Measurements from ENCODE around the gene GRM7.

Gene GRM7

DNA sequence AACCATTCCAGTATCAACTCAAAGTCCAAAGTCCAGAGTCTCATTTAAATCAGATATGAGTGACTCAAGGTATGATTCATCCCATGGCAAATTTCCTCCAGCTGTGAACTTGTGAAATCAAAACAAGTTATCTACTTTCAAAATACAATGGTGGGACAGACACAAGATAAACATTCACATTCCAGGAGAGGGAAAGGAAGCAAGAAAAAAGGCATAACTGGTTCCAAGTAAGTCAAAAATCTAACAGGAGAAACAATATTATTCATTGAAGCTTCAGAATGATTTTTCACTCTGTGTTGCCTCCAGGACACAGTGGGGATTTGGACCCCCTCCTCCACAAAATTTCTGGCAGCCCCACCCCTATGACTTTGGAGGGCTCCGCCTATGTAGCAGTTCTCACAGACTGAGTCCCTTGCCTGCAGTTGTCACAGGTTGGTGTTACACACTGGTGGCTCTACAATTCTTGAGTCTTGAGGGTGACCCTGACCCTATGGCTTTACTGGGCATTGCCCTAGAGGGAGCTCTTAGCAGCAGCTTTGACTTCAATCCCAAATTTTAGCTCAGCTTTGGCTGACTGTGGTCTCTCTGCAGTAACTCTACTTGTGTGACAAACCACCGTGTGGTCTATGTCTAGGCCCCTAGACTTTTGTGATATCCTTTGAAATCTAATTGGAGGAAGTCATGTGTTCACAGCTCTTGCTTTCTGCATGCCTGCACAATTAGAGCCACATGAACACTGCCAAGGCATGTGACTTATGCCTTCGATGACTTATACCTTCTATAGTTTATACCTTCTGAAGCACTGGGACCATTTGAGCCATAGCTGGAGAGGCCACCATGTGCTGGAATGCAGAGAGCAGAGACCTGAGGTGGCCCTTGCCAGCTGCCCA lies 644.2 kb downstream of the GRM7 start:
- DNase-seq (ENCODE audit: low spot score): no peak

DNA sequence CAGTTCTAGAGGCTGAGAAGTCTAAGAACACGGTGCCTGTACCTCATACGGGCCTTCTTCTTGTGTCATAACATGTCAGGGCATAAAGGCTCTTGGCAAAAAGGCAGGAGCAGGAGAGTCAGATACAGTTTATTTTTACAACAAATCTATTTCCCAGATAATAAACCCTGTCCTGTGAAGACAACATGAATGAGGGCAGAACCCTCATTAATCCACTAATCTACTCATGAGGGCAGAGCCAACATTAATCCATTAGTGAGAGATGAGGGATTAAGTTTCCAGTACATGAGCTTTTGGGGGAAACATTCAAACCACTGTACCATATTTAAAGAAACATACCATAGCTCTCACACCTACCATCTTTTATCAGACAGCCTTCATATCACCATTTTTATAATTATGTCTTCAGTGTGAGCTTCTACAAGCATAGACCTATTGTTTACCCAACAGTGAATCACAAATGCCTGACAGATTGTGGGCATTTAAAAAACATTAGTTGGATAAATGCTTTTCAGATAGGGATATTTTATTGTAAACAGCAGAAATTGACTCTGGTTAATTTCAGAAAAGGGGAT lies 645.8 kb downstream of the GRM7 start:
- DNase-seq (ENCODE audit: low spot score): no peak

DNA sequence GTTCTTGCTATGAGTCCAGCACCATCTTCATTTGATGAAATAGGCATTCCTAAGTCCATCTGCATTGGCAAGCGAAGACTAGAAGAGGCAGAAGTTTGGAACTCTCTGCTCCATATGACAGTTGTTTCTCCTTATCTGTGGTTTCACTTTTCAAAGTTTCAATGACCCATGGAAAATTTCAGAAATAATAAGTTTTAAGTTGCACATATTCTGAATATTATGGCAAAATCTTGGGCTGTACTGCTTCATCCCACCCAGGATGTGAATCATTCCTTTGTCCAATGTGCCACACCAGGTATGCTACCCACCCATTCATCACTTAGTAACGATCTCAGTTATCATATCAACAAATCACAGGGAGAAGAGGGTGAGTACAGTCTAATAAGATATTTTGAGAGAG lies 647.9 kb downstream of the GRM7 start:
- DNase-seq (ENCODE audit: low spot score): no peak

DNA sequence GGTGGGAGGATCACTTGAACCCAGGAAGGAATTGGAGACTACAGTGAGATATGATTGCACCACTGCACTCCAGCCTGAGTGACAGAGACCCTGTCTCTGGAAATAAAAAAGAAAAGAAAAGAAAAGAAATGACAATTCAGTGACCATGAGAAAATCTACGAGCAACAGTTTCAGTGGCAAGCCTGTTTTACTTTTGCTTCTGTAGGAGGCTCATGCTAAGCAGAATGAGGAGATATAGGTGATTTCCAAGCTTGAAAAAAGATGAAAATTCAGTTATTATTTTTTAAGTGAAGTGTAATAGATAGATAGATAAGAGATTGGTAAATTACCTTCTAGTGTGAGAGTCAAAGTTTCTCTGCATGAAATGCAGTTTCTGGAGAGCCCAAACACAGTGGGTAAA lies 651.1 kb downstream of the GRM7 start:
- no peak for DNase-seq (ENCODE audit: low spot score)

DNA sequence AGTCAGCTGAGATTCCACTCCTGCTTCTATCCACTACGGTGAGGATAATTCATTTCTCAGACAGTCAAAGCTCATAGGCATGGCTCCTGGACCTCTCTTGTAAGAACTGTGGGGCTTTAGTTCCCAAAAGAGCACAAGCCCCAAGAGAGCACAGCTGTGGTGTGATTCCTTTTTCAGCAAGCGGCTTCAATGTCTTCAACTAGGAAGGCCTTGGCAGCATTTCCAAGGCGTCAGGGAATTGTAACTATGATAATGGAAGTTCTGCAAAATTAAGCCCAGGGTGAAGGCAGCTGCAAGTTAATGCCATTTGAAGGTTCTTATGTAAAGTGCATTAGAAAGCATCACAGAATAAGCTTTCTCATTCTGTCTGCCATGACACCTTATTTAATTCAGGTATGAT lies 657.1 kb downstream of the GRM7 start:
- no peak for DNase-seq (ENCODE audit: low spot score)

DNA sequence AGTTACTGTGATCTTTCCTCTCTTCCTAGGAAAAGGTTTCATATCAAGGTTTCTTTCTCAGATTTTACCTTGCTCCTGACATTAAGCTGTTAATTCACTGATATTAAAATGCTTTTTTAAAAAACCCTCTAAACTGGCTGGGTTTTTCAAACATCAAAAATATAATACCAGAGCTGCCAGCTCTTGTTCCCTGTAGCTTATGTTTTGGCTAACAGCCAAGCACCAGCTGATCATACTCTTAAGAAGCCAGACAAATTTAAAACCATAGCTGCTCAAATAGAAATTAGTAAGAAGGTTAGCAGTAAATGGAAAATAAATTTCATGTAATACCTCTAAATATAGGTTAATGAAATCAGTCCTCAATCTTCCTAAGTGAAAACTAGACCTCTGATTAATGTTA lies 657.5 kb downstream of the GRM7 start:
- DNase-seq (ENCODE audit: low spot score): no peak

DNA sequence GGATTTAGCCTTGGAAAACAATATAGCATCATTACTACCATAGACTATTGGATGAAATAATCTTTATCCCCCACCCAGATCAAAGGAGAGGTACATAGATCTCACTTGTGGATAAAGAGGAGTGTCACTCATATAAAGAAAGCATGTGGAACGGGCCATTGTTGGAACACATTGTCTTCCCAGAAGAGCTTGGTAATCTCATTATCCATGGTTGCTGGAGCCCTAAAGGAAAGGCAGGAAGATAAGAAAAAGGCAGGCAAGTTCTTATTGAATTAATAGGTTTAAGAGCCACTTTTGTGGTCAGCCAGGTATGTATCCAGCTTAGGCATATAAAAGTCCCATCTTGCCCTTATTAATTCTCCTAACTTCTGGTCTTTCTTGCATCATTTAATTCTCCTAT lies 659.1 kb downstream of the GRM7 start:
- no peak for DNase-seq (ENCODE audit: low spot score)

DNA sequence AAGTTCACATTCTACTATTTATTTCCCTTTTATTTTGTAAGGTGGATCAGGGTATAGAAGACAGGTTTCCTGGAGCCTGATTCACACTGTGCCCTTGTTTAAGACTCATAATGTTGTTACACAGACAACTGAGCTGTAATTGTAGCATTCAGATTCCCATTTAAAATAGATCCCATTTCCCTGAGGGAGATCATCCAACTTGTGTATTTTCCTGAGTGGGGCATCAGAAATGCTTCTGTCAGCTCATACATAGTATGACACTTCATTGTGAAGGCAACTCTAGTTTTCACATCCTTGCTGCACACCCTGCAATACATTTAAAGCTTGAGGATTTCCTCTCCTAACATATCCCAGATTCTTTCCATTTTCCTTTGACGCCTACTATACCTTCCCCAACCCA lies 659.7 kb downstream of the GRM7 start:
- no peak for DNase-seq (ENCODE audit: low spot score)

DNA sequence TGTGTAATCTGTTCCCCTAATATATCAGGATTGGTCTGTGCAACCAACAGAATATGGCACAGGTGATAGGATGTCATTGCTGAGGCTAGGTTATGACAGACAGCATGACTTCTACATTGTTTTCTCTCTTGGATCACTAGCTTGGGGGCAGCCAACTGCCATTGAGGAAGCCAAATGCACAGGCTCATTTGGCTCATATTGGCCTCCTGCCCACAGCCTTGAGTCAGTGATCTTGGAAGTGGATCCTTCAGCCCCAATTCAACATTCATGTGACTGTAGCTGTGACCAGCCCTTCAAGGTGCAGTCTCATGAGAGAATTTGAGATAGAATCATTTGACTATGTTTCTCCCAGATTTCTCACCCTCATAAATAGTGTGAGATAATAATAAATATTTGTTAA lies 675.6 kb downstream of the GRM7 start:
- no peak for DNase-seq (ENCODE audit: low spot score)

DNA sequence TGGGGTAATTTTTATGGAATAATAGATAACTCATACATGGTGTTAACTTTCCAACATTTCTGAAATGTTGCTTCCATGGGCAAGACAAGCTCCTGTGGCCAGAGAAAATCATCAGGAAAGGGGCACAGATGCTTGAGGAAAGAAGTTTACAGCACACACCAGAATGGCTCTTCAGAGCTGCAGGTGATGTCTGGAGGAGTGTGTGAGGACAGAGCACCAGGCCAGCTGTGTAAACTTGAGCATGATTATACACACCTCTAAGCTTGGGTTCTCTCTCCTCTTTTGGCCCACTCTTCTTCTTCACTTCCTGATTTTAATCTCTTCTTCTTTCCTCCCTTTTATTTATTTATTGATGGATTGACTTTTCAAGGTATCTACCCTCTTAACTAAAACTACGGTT lies 676.0 kb downstream of the GRM7 start:
- no peak for DNase-seq (ENCODE audit: low spot score)

DNA sequence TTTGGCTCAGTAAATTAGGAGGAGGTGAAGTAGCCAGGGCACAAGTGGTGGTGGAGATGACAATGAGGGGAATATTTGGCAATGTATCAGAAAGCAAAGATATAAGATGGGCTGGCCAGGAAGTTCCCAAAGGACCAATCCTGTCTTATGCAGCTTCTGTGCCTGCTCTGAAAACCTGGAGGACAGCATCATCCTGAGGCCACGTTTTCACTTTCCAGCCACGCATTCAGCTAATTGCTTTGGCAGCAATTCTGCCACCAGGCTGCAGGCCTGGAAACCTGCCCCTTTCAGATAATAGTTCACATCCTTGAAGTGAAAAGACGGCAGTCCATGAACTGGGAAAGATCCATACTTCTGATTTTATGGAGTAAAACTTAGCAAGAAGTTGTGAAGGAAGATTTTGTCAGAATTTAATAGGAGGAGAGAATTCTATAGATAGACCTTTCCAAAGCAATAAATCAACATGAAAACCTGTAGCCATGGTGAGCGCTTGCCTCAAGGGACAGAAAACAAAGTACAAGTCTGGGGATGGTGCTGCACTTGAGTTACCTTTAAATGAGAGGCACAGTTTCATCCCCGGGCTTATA lies 682.5 kb downstream of the GRM7 start:
- no peak for DNase-seq (ENCODE audit: low spot score)

DNA sequence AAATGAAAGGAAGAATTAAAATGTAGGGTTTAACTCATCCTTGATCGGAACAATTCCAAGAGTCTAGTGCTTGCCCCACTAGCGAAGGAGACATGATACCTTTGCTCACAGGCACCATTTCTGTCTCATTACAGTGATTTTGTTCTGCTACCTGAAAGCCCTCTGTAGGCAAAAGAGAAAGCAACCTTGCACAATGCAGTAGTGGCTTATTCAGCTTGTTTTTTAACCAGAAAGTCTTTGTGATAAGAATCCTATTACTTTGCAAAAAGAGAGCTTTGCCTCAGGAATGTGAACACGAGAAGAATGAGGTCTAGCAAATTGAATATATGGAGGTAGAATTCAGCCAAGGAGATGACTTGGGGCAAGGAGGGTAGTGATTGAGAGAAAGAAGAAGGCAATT lies 684.4 kb downstream of the GRM7 start:
- no peak for DNase-seq (ENCODE audit: low spot score)

DNA sequence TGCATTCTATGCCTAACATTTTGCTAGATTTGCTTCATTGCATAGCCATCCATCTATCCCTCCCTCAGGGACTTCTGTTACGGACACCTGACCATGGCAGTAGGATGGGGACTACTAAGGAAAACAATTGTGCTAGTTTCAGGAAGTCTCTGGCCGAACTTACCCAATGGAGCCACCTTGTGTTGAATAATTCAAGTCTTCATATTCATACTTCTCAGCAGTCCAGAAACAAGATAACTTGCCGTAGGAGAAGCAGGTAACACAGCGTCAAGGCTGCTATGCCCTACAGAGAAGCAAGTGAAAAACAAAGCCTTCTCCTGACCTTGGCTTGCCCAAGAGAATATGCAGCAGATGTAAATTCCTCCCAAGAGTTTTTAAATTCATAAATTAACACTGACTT lies 685.3 kb downstream of the GRM7 start:
- no peak for DNase-seq (ENCODE audit: low spot score)

DNA sequence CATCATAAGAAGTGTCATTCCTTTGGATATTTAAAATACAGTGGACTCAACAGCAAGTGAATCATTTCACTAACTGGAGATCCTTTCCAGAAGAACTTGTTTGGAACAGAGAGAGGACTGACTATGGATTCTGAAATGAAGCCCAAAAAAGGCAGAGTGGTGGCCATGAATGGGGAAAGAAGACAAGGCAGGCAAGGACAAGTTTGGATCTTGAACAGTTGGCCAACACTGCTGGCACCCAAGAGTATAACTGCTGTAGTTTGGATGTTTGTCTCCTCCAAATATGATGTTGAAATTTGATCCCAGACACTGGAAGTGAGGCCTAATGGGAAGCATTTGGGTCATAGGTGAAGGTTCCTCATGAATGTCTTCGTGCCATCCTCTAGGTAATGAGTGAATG lies 686.9 kb downstream of the GRM7 start:
- DNase-seq (ENCODE audit: low spot score): no peak

DNA sequence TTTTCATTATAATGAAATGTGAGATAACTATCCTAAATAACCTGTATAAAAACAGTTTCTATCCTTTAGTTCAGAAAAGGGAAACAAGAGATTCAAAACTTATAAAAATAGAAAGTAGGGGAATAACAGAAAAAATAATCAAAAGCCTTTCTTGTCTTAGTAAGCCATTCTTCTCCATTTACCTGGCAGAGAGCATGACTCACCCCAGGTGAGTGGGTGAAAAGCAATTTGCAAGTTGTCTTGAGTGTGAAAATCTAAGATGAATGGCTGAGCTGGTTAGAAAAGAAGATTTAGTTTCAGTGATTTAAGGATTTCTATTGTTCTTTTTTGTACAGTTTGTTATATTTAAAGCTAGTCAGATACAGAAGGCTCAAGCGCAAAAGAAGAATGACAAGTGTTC lies 702.0 kb downstream of the GRM7 start:
- DNase-seq (ENCODE audit: low spot score): no peak

DNA sequence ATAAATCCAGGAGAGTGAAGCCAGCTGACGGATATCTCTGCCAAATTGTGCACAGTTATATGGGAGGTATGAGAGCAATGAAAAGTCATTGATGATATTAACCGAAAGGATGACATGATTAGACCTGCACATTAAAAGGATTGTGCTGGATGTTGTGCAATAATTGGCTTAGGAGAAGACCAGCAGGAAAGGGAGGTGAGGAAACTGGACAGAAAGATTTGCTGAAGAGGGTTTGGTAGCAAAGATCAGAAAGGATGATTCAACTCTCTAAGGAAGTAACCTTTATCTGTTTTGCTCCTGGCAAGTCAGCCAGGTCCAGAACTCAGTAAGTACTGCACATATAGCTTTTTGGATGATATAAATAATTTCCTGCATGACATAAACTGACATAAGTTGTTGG lies 704.7 kb downstream of the GRM7 start:
- DNase-seq (ENCODE audit: low spot score): no peak

DNA sequence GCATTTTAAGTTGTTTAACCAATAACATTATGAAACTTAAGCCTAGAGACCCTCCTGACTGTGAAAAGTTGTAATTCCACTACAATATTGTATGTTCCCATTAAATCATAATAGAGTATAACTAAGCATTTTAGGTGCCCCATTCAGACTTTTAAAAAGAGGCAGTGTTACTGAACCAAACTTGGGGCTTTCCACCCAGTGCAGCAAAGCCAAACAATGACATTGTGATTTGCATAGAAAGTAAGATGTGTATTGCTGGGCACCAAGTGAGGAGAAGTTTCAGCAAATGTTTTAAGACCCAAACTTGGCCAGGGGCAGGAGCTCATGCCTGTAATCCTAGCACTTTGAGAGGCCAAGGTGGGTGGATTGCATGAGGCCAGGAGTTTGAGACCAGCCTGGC lies 706.2 kb downstream of the GRM7 start:
- no peak for DNase-seq (ENCODE audit: low spot score)

DNA sequence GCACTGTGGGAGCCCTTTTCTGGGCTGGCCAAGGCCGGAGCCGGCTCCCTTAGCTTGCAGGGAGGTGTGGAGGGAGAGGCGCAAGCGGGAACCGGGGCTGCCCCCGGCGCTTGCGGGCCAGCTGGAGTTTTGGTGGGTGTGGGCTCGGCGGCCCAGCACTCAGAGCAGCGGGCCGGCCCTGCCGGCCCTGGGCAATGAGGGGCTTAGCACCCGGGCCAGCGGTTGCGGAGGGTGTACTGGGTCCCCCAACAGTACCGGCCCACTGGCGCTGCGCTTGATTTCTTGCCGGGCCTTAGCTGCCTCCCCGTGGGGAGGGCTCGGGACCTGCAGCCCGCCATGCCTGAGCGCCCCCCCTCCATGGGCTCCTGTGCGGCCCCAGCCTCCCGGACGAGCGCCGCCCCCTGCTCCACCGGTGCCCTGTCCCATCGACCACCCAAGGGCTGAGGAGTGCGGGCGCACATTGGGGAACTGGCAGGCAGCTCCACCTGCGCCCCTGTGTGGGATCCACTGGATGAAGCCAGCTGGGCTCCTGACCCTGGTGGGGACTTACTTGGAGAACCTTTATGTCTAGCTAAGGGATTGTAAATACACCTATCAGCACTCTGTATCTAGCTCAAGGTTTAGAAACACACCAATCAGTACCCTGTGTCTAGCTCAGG lies 707.7 kb downstream of the GRM7 start:
- no peak for DNase-seq (ENCODE audit: low spot score)

DNA sequence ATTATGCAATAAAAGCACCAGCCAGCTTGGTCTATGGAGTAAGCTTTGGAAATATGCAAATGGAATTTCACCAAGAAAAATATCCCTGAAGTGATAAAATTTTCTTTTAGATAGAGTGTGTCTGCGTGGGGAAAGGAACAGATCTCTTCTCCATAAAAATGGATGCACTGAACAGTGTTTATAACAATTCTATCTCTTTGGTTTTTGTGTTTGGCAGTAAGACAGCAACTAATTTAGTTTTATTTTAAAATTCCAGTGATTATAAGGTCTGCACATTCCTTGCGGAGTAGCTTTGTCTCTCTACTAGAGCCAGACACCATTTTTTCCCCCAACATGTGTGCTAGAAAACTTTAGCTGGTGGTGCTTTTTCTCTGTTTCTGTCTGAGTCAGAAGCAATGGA lies 712.4 kb downstream of the GRM7 start:
- no peak for DNase-seq (ENCODE audit: low spot score)

DNA sequence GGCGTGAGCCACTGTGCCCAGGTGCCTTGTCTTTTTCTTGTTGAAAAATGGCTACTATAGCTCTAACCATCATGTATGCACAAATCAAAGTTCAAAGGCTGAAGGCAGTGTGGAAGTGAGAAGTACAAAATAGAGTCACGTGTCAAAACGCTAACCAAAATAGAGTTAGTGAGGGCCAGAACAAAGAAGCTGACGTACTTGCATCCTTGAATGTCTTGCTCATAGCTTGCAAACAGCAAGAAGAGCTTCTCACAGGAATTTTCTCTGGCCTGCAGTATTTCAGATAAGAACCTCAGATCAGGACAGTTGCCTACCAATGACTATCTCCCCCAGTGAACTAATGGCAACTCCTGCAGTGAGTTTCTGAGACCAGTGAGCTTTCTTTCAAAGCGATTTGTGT lies 713.5 kb downstream of the GRM7 start:
- no peak for DNase-seq (ENCODE audit: low spot score)

DNA sequence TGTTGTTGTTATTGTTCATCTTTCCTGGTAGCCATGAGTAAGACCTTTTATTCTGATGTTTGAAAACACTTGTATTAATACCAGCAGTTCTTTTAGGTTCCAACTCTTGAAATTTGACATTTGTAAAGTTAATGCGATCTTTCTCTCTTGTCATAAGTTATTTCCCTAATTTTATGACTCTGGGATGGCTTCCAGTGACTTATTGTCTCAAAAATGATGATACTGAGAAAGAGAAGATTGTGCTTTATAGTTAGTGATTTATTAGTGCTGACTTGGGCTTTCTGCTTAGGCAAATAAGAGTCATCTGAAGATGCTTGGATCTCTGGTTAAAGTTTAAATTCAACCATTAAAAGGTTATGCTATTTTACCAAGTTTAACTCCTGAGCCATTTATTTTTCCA lies 715.2 kb downstream of the GRM7 start:
- DNase-seq (ENCODE audit: low spot score): no peak

DNA sequence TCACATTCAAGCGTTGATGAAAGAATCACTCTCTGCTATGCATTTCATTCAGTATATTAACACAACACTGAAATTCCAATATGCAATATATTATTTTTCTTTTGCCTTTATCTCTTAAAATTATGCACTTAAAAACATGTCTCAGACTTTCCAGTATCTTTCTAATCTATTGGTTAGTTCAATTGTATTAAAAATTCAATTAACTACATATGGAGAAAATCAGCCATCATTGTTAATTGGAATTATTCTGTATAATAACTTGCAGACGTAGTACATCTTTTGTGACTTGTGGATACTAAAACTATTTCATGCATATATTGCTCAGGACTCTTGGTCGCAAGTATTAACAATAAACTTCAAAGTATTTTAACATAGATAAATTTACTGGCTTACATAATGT lies 715.6 kb downstream of the GRM7 start:
- no peak for DNase-seq (ENCODE audit: low spot score)

DNA sequence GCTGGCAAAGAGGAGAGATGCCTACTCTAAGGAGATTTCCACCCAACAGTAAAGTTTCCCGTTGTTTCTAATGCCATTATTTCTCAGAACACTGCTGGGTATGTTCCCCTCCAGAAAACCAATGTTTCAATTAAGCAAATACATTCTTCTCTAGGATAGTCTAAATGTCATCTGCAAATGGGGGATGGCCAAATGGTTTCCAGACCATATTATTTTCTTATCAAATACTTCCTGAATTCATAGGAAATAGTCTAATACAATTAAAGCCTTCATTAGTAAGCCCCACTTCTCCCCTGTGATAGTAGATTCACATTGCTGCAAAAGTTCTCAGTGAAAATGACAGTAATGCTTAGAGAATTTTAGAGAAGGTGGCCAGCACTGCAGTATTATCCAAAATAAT lies 716.6 kb downstream of the GRM7 start:
- DNase-seq (ENCODE audit: low spot score): no peak
